Activated CD8-positive, alpha-beta memory T cell treated with anti-CD3 and anti-CD28 coated beads, Interleukin-2, amount 10 ng/mL, durations not matched to agents 7 days and 5 days (primary cell): ENCODE data around the gene RASL10B. TPM values are rescaled to one million over a fixed set of nuclear protein-coding genes. Genes with fewer than 3 reads are reported as not detected.
A peak's percentile ranks its signal among the peaks of the same experiment; 100 is the strongest.

Experiments used
- ATAC-seq: fragments of 150-1000 bp; cut with Tn5 transposase; one replicate; pipeline ENCODE4 v1.10.0; 2021; ENCODE audit warnings: moderate library complexity
- CTCF ChIA-PET: fragments of 350-600 bp; sonication (Branson Sonifier 250); formaldehyde crosslinking; loops from one replicate; lab custom pipeline; 2021; ENCODE audit warnings: antibody characterized with exemption; lab: Charles Lee
- DNase-seq: peaks from one replicate; pipeline ENCODE4 v3.0.0-alpha.2; 2020
- H3K27ac Mint-ChIP-seq: one replicate; pipeline ENCODE4 v1.8.0; 2021; ENCODE audit warnings: mild to moderate bottlenecking, mixed read lengths
- H3K27me3 Mint-ChIP-seq: one replicate; pipeline ENCODE4 v1.8.0; 2021; ENCODE audit warnings: mixed read lengths
- H3K36me3 Mint-ChIP-seq: one replicate; pipeline ENCODE4 v1.8.0; 2021; ENCODE audit warnings: mild to moderate bottlenecking, mixed read lengths
- H3K4me1 Mint-ChIP-seq: one replicate; pipeline ENCODE4 v1.8.0; 2021; ENCODE audit warnings: mixed read lengths
- H3K4me3 Mint-ChIP-seq: one replicate; pipeline ENCODE4 v1.8.0; 2021; ENCODE audit warnings: mild to moderate bottlenecking, moderate library complexity, mixed read lengths
- H3K9me3 Mint-ChIP-seq: one replicate; pipeline ENCODE4 v1.8.0; 2022; ENCODE audit warnings: low read depth, mixed read lengths
- total RNA-seq, 2 experiments: library from RNA; stranded (reverse); gene quantifications; one replicate each; pipeline ENCODE4 v1.2.3, GENCODE V29; 2021

The RASL10B gene
- total RNA-seq, 2 experiments from 2014 or later, result 0.37 TPM; not detected in 1

- H3K27me3 Mint-ChIP-seq, result peaks cover 36% of the 10 kb centered on the region
- no peak overlapping the region for H3K27ac Mint-ChIP-seq
- H3K9me3 Mint-ChIP-seq, result no peaks in the 10 kb centered on the region
- peaks cover 8% of the 10 kb centered on the region for H3K4me1 Mint-ChIP-seq
- H3K4me3 Mint-ChIP-seq, result no peak overlapping the region
- ATAC-seq (no peak), DNase-seq (no peak)
- H3K36me3 Mint-ChIP-seq, result no peaks in the 10 kb centered on the region
- CTCF ChIA-PET, result interaction anchor here (0.8 kb wide), 1 partner anchor 9 kb away, joined by 3 read pairs; no protein-coding TSS in a partner anchor
Observed at GRCh38 chr17:35738519-35739133, 7.2 kb downstream of the RASL10B start.

- DNase-seq (no peak), ATAC-seq (no peak)
- H3K9me3 Mint-ChIP-seq, result no peaks in the 10 kb centered on the region
- no peaks in the 10 kb centered on the region for H3K36me3 Mint-ChIP-seq
- no peak overlapping the region for H3K27ac Mint-ChIP-seq
- CTCF ChIA-PET, result interaction anchor here (0.9 to 2.5 kb wide), 3 partner anchors 9 to 127 kb away, joined by 3 to 9 read pairs (median 6); no protein-coding TSS in a partner anchor
- H3K27me3 Mint-ChIP-seq, result peaks cover 38% of the 10 kb centered on the region
- H3K4me3 Mint-ChIP-seq, result no peak overlapping the region
- H3K4me1 Mint-ChIP-seq, result peaks cover 8% of the 10 kb centered on the region
Observed at GRCh38 chr17:35740216-35740615, 8.8 kb downstream of the RASL10B start.

- CTCF ChIA-PET, result interaction anchor here (0.7 to 2.5 kb wide), 2 partner anchors 10 to 22 kb away, joined by 3 to 9 read pairs; partner anchors contain the start of gene RASL10B
- Mint-ChIP-seq H3K36me3 (no peaks in the 10 kb centered on the region), H3K27me3 (peaks cover 38% of the 10 kb centered on the region), H3K9me3 (no peaks in the 10 kb centered on the region), H3K4me1 (peaks cover 8% of the 10 kb centered on the region), H3K27ac (no peak overlapping the region), H3K4me3 (no peak overlapping the region)
- DNase-seq (peak; percentile 45), ATAC-seq (peak; percentile 63)
Observed at GRCh38 chr17:35740997-35741931, 9.8 kb downstream of the RASL10B start.

- no peak overlapping the region for H3K27ac Mint-ChIP-seq
Observed at GRCh38 chr17:35742496-35742895, 11.1 kb downstream of the RASL10B start.

GRCh38 chr17:35742896-35743477 lies 11.5 kb downstream of the RASL10B start:
- H3K4me1 Mint-ChIP-seq, result peaks cover 8% of the 10 kb centered on the region
- H3K27ac Mint-ChIP-seq, result no peak overlapping the region
- H3K36me3 Mint-ChIP-seq, result no peaks in the 10 kb centered on the region
- H3K27me3 Mint-ChIP-seq, result peaks cover 41% of the 10 kb centered on the region
- no peak overlapping the region for H3K4me3 Mint-ChIP-seq
- ATAC-seq, result no peak
- no peaks in the 10 kb centered on the region for H3K9me3 Mint-ChIP-seq
- CTCF ChIA-PET, result interaction anchor here (3.0 kb wide), 1 partner anchor 21 kb away, joined by 14 read pairs; no protein-coding TSS in a partner anchor
- DNase-seq, result no peak

More at GRCh38 chr17:35742496-35742895, 11.1 kb downstream of the RASL10B start:
- DNase-seq (no peak), ATAC-seq (no peak)
- Mint-ChIP-seq H3K4me1 (peaks cover 8% of the 10 kb centered on the region), H3K4me3 (no peak overlapping the region), H3K9me3 (no peaks in the 10 kb centered on the region), H3K36me3 (no peaks in the 10 kb centered on the region), H3K27me3 (peaks cover 40% of the 10 kb centered on the region)
- CTCF ChIA-PET, result no interaction called here

- H3K27ac Mint-ChIP-seq, result no peak overlapping the region
- CTCF ChIA-PET, result interaction anchor here (0.7 to 3.0 kb wide), 2 partner anchors 20 to 130 kb away, joined by 3 to 14 read pairs; no protein-coding TSS in a partner anchor
- peaks cover 8% of the 10 kb centered on the region for H3K4me1 Mint-ChIP-seq
- peaks cover 46% of the 10 kb centered on the region for H3K27me3 Mint-ChIP-seq
- H3K9me3 Mint-ChIP-seq, result no peaks in the 10 kb centered on the region
- DNase-seq (no peak), ATAC-seq (no peak)
- no peaks in the 10 kb centered on the region for H3K36me3 Mint-ChIP-seq
- H3K4me3 Mint-ChIP-seq, result no peak overlapping the region
Observed at GRCh38 chr17:35743626-35744328, 12.3 kb downstream of the RASL10B start.

- Mint-ChIP-seq H3K9me3 (no peaks in the 10 kb centered on the region), H3K4me1 (peaks cover 12% of the 10 kb centered on the region), H3K27ac (no peak overlapping the region), H3K4me3 (no peak overlapping the region), H3K27me3 (peaks cover 50% of the 10 kb centered on the region), H3K36me3 (no peaks in the 10 kb centered on the region)
- CTCF ChIA-PET, result interaction anchor here (3.0 kb wide), 1 partner anchor 19 kb away, joined by 14 read pairs; no protein-coding TSS in a partner anchor
- DNase-seq (no peak), ATAC-seq (no peak)
Observed at GRCh38 chr17:35744830-35745229, 13.4 kb downstream of the RASL10B start.

GRCh38 chr17:35745246-35745645 lies 13.8 kb downstream of the RASL10B start:
- ATAC-seq (no peak), DNase-seq (no peak)
- H3K9me3 Mint-ChIP-seq, result no peaks in the 10 kb centered on the region
- no peak overlapping the region for H3K27ac Mint-ChIP-seq
- CTCF ChIA-PET, result interaction anchor here (3.0 to 4.0 kb wide), 2 partner anchors 19 to 133 kb away, joined by 14 to 55 read pairs; no protein-coding TSS in a partner anchor
- H3K27me3 Mint-ChIP-seq, result peaks cover 49% of the 10 kb centered on the region
- peaks cover 14% of the 10 kb centered on the region for H3K4me1 Mint-ChIP-seq
- H3K4me3 Mint-ChIP-seq, result no peak overlapping the region
- no peaks in the 10 kb centered on the region for H3K36me3 Mint-ChIP-seq

- no peak for ATAC-seq
- no peak for DNase-seq
- Mint-ChIP-seq H3K36me3 (no peaks in the 10 kb centered on the region), H3K27me3 (peaks cover 49% of the 10 kb centered on the region), H3K4me1 (peaks cover 13% of the 10 kb centered on the region), H3K27ac (no peak overlapping the region), H3K4me3 (no peak overlapping the region), H3K9me3 (no peaks in the 10 kb centered on the region)
- CTCF ChIA-PET, result interaction anchor here (3.0 to 7.6 kb wide), 3 partner anchors 18 to 133 kb away, joined by 14 to 58 read pairs (median 55); no protein-coding TSS in a partner anchor
Observed at GRCh38 chr17:35745749-35746320, 14.4 kb downstream of the RASL10B start.

- CTCF ChIA-PET, result interaction anchor here (0.6 to 7.6 kb wide), 47 partner anchors 9 to 628 kb away, joined by 3 to 58 read pairs (median 4); partner anchors contain the start of genes C17orf50, MMP28, PEX12 and RAD51D
- no peaks in the 10 kb centered on the region for H3K9me3 Mint-ChIP-seq
- no peak overlapping the region for H3K4me3 Mint-ChIP-seq
- no peaks in the 10 kb centered on the region for H3K36me3 Mint-ChIP-seq
- no peak overlapping the region for H3K27ac Mint-ChIP-seq
- ATAC-seq, result peak; percentile 90
- peaks cover 8% of the 10 kb centered on the region for H3K4me1 Mint-ChIP-seq
- peak; percentile 85 for DNase-seq
- peaks cover 46% of the 10 kb centered on the region for H3K27me3 Mint-ChIP-seq
Observed at GRCh38 chr17:35747540-35748017, 16.1 kb downstream of the RASL10B start.

GRCh38 chr17:35748341-35748841 lies 17.0 kb downstream of the RASL10B start:
- no peak for DNase-seq
- Mint-ChIP-seq H3K4me3 (no peak overlapping the region), H3K9me3 (no peaks in the 10 kb centered on the region), H3K36me3 (no peaks in the 10 kb centered on the region), H3K4me1 (peaks cover 8% of the 10 kb centered on the region), H3K27ac (no peak overlapping the region), H3K27me3 (peaks cover 49% of the 10 kb centered on the region)
- CTCF ChIA-PET, result interaction anchor here (1.1 to 7.6 kb wide), 17 partner anchors 9 to 475 kb away, joined by 3 to 58 read pairs (median 6); partner anchors contain the start of genes C17orf50, MMP28 and TAF15
- no peak for ATAC-seq

- Mint-ChIP-seq H3K27ac (no peak overlapping the region), H3K9me3 (no peaks in the 10 kb centered on the region), H3K4me3 (no peak overlapping the region), H3K36me3 (no peaks in the 10 kb centered on the region), H3K27me3 (peaks cover 48% of the 10 kb centered on the region), H3K4me1 (peaks cover 8% of the 10 kb centered on the region)
- CTCF ChIA-PET, result interaction anchor here (1.5 to 7.6 kb wide), 7 partner anchors 9 to 141 kb away, joined by 3 to 58 read pairs (median 7); partner anchors contain the start of gene MMP28
- ATAC-seq, result no peak
- no peak for DNase-seq
Observed at GRCh38 chr17:35748979-35749378, 17.5 kb downstream of the RASL10B start.
